ENCODE measurements around the gene SBSN.

DNA sequence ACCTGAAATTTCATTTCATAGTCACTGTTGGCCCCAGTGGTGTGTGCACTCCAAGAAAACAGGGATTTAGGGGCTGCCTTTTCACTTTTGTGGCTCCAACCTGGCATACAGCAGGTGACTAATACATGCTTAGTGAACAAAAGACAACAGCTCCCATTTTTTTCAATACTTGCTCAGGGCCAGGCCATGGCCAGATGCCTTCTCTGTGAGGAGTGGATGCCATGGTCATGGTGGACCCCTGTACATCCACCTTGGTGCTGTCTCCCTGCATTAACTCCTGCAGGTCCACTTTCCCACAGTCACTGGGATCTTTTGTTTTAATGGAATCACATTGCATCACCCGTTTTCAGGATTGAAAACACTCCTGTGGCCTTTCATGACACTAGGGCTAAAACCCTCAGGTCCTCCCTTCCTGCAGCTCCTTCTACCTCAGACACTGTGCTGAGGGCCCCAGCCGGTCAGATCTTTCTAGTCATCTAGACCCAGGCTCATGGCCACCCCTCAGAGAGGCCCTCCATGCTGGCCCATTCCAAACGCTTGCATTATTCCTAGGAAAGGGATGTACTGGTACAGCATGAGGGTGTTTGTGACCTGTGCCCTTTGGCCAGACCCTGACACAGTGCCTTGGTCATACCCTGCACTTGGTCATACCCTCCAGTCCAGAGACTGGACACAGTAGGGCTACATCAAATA, 16.1 kb upstream of the SBSN start:
- TF ChIP-seq POLR2AphosphoS5 (IDR thresholded peaks at IDR 0.05) (no peak), POLR2A (IDR thresholded peaks at IDR 0.05; ENCODE audit: low read depth) (no peak)
